NOMO-1 treated with DMSO at 0.1 percent for 48 hours (cell line): ENCODE measurements around the gene LDLRAP1.
"Not testable (repeated sequence)": the region's sequence is repeated elsewhere in the genome, so short reads cannot be mapped to it uniquely, and the experiment has no call there.

Source experiments
- DNase-seq: peaks from one replicate; lab custom pipeline; 2025; ENCODE audit not compliant: unreplicated experiment; lab: John Stamatoyannopoulos, UW

Gene LDLRAP1, protein sequence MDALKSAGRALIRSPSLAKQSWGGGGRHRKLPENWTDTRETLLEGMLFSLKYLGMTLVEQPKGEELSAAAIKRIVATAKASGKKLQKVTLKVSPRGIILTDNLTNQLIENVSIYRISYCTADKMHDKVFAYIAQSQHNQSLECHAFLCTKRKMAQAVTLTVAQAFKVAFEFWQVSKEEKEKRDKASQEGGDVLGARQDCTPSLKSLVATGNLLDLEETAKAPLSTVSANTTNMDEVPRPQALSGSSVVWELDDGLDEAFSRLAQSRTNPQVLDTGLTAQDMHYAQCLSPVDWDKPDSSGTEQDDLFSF

DNA sequence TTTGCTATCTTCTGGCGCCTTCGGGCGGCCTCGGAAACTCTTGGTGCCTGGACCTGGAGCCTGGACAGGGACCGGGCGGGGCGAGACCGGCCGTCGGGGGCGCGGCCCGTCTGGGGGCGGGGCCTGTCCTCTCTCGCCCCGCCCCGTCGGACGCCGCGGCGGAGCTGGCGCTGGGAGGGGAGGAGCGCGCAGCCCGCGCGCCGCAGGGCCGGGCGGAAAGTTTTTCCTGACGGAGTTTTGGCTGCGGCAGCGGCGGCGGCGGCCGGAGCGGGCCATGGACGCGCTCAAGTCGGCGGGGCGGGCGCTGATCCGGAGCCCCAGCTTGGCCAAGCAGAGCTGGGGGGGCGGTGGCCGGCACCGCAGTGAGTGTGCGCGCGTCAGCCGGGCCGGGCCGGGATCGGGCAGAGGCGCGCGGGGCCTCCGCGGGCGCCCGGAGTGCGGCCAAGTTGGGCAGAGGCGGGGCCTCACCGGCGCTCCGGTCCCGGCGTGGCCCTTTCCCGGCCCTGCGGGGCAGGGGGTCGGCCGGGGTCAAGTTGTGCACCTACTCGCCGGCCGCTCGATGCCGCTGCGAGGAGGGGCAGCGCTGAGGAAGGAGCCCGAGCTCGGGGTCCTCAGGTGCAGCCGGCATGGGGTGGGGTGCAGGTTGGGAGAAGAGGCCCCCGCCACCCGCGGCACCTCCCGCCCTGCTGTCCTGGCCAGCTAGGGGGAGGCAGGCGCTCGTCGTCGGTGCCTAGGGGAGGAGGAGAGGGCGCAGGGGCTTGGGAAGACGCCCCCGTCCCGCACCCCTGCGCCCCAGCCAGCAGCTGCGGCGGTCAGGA lies at the start of gene LDLRAP1:
TSS of gene LDLRAP1 (plus strand) at position 182 of the 818 bp plus-strand sequence. CDS start at position 275, 93 bp downstream.
- peak; percentile 53 for DNase-seq

DNA sequence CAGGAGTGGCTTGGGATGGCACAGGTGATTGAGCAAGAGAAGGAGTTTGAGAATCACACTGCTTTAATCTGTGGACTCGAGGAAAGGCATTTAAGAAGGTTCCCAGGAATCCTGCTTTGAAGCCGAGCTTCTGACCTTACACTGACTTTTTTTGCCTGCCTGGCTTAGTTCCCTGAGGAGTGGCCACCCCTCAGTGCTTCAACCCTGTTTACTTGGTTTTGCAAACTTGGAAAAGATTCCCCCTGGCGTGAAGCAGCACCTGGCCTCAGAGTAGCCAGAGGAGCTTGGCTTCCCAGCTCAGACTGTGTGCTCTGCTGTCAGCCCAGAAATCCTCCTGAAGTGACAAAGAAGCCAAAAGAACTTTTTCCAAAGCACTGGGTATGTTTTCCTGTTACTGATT lies 48.5 kb upstream of the LDLRAP1 start:
- no peak for DNase-seq

DNA sequence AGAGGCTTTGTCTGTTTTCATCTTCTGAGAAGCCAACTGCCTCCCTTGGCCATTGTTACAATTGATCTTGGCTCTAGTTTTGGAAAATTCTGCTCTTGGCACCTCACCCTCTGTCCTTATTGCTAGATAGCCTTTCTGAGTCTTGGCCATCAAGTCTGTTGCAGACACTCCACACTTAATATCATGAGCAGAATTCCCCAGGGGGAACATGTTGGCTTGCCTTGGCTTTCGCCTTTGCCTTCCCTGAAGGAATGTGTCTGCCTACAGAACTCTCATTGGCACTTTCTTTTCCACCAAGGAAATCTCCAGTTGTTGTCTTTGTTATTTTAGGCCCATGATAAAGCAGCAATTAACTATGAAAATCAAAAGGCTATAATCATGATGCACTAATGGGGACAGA lies 42.7 kb upstream of the LDLRAP1 start:
- no peak for DNase-seq

DNA sequence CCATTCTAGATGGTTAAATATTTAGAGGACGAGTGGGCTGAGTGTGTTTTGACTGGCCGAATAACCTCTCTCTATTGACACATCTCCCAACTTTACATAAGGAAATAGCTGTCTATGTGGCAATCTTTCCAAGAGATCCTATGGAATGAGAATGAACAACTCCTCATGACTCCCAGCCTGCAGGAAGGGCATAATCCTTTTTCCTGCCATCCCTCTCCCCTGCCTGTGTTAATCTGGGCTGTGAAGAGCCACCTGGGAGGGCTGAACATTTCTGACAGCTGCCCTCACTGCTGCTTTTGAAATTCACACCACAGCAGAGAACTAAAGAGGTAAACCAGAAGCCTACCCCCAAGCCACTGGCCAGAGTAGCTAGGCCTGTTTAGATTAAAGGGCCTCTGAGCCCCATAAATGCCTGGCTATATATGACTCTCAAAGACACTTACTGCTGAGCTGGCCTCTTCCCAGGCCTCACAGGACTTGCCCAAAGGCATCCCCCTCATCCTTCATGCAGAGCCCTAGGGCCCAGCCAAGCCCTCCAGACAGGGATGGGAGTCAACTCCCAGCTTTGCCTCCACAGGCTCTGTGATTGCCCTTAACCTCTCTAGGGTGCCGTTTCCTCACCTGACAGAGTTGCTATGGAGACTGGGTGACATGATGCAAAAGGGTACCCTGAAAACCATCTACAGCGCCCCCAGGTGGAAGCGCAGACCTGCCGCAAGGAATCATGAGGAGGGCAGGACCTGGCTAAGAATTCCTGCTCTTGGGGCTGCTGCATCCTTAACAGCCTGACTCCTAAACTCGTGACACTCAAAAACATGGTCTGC lies 42.0 kb upstream of the LDLRAP1 start:
- no peak for DNase-seq

DNA sequence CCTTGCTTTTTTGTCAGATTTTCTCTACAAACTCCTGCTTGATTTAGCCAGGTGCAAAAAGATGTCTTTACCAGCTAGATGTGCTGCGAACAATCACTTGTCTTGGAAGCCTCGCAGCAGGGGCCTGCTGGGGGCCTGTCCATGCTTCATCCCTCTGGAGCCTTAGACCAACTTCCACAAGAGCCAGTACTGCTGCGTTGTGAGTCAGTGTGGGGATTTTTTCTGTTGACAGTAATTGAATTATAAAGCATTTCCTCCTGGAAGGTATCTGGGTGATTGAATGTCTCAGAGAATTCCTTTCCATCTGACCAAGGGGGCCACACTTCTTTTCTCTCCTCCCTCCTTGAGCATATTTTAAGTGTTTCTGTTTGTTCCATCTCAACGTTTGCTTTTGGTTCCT lies 40.4 kb upstream of the LDLRAP1 start:
- no peak for DNase-seq

DNA sequence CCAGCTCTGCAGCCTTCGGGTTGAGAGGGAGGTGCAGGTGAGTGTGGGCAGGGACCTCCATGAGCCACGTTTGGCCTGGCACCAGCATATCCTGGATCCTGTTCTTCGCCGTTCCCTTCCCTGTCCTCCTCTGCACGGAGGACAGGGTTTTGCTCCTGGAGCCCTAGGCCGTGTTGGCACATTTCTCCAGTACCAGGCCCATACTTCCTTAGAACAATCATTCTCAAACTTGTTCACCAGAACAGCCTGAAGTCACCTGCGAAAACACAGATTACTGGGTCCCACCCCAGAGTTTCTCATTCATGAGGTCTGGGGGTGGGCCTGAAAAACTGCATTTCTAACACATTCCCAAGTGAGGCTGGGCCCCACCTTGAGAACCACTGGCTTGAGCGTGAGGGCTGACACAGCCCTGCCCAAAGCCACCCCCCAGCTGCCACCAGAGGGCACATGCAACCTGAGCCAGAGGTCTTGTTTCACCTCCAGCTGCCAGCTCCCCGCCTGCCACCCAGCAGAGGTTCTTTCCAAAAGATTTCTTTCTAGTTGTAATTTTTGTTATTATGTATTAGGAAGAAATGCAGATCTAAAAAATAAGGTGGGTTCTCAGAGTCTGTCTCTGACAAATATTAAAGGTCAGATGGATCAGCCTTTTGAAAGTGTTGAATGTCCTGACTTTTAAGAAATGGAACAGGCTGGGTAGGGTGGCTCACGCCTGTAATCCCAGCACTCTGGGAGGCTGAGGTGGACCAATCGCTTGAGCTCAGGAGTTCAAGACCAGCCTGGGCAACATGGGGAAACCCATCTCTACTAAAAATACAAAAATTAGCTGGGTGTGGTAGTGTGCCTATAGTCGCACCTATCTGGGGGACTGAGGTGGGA lies 39.6 kb upstream of the LDLRAP1 start:
- DNase-seq = no peak

DNA sequence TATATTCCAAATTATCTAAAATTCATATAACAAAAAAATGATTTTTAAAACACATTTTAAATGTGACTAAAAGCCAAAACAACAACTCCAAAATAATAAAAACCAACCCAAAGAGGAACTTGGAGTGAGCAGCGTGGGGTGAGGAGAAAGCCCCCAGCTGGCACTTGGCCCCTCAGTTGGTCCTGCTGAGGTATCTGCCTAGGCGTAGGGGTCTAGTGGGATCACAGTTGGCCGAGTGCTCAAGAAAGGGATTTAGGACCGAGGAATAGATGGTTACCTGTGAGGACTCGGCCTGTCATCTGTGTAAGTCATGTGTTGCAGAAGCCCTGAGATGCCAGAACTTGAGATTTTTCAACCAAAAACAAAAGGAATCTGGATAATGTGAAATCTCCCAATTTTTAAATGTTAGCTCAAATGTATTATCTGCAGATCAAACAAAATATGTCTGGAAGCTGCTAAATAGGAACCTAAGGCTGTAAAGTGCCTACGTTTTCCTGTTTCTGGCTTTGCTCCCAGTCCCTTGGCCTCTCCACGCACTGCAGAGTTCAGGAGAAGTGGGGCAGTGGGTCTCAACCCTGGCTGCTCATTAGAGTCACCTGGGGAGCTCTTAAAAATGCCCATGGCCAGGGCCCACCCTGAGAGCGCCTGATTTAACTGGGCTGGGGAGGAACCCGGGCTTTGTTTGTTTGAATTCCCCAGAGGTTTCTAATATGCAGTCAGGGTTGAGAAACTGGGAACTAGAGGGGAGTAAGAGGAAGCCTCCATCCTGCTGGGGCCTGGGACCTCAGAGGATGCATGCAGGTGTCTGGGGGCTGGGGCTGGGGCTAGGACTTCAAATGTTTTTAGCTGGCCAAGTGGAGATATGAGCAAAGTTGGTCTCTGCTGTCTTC lies 38.5 kb upstream of the LDLRAP1 start:
- DNase-seq = no peak

DNA sequence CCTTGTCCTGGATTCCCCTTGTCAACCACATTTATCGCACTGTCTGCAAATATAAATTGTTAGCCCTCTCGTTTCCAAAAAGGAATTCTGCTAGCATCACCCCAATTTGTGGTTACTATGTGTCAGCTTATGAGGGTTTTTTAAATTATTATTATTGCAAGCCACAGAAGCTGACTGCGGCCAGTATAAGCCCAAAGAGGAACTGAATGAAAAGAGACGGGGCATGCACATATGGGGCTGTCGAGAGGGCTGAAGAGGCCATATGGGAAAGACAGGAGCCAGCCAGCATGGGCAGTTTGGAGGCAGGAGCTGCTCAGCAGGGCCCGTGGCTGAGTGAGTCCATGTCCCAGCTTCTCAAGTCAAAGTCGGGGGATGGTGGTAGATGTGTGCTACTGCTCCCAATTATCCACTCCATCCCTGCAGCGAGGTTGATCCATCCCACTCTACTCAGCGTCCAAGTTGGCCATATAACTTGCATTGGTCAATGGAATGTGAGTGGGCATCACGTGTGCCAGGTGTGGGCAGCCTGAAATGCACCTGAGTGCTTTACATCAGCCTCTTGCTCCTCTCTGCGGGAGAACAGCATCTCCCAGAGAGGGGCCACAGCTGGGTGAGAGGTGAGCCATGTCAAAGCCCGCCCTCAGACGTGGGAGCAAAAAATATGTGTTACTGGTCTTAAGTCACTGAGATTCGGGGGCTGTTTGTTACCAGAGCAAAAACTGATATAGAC lies 37.6 kb upstream of the LDLRAP1 start:
- DNase-seq = peak; percentile 71

DNA sequence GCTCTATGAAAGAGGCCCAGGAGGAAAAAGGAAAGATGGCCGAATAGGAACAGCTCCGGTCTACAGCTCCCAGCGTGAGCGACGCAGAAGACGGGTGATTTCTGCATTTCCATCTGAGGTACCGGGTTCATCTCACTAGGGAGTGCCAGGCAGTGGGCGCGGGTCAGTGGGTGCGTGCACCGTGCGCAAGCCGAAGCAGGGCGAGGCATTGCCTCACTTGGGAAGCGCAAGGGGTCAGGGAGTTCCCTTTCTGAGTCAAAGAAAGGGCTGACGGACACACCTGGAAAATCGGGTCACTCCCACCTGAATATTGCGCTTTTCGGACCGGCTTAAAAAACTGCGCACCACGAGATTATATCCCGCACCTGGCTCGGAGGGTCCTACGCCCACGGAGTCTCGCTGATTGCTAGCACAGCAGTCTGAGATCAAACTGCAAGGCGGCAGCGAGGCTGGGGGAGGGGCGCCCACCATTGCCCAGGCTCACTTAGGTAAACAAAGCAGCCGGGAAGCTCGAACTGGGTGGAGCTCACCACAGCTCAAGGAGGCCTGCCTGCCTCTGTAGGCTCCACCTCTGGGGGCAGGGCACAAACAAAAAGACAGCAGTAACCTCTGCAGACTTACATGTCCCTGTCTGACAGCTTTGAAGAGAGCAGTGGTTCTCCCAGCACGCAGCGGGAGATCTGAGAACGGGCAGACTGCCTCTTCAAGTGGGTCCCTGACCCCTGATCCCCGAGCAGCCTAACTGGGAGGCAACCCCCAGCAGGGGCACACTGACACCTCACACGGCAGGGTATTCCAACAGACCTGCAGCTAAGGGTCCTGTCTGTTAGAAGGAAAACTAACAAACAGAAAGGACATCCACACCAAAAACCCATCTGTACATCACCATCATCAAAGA lies 36.6 kb upstream of the LDLRAP1 start:
- not testable (repeated sequence) for DNase-seq

DNA sequence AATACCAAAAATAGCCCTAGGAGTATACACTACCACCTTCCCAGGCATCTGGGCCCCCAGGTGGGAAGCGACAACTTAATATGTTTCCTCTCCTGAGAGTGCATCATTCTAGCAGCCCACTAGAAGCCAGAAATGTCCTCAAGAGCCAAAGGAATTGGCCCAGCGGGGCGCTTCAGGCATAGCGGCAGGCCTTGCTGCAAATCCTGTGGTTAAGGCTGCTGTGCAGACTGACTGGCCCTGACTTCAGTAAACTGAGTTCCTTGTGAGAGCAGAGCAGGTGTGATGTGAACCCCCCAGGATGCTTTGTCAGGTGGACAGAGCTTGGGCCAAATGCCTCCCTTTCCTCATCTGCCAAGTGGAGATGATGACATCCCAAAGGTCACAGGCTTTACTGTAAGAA lies 29.7 kb upstream of the LDLRAP1 start:
- DNase-seq = no peak

DNA sequence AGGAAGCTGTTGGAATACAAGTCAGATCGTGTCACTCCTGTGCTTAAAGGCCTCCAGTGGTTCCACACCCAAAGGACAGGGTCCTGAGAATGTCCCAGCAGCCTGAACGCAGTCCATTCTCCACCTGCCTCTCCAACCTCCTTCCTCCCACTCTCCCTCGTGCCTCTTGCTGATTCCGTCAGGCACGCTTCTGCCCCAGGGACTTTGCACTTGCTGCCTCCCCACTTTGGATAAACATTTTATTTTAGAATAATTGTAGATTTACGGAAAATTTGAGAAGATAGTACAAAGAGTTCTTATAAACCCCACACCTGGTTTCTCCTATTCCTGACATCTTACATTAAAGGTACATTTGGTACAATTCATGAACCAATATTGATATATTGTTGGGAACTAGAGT lies 28.4 kb upstream of the LDLRAP1 start:
- no peak for DNase-seq

DNA sequence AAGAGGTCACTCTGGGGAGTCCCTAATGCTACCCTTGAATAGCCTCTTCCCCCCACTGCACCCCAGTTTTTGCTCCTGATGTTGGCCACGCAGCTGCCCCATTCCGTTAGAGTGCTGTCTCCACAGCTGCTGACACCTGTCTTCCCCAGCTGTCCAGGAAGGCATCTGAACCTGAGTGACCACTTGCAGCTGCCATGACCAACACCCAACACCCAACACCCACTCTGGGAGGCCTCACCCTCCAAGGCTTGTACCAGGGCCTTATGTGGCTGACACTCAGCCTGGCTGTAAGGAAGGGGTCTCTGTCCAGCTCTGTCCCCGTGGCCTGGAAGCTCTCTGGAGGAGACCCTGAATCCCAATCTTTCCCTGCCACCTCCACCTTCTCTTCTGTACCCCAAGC lies 26.7 kb upstream of the LDLRAP1 start:
- no peak for DNase-seq

DNA sequence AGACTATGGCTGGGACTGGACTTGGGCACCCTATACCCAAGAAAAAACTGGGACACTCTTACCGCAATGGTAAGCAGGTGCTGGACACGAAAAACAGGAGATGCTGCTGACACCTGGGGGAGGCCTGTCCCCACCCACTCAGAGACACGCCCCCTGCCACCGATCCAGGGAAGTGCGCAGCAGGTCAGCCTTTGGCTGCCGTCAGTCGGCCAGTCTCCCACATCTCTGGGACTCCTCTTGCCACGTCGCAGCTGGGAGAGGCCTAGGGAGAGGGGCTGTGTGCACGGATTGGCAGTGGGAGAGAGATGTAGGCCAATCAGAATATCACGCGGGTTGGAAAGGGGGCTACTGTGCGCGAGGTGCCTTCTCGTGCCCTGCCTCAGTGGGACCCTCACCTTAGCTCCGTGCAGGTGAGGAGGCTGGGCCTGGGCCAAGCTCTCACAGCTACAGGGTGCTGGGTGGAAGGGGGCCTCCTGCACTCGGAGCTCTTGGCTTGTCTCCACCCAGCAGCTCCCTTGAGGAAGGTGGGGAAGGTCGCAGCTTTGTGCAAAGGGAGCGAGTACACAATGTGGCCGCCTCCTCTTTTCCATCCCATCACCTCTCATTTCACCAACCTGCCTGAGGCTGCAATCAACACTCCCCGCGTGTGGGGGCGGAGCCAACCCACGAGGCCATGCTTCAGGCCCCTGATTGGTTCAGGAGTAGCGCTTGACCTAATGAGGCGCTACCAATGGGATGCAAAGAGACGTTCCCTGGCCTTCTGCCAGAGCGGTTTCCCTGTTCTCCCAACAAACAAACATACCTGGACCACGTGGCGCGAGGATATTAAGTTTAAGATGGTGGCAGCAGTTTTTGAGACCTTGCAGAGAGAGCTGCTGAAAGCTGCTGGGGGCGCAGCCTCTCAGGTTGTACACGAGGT lies 25.7 kb upstream of the LDLRAP1 start:
- DNase-seq = no peak

DNA sequence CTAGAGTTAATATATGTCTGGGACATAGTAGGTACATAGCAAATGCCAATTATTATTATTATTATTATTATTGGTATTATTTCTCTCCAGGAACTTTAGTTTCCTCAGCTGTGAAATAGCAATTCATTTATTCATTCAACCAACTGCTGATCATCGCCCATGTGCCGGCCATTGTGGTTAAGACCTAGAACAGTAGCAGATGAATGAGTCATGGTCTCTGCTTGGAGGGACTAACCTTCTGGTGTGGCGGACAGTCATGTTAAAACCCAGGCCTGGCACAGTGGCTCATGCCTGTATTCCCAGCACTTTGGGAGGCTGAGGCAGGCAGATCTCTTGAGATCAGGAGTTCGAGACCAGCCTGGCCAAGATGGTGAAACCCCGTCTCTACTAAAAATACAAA lies 23.8 kb upstream of the LDLRAP1 start:
- no peak for DNase-seq

DNA sequence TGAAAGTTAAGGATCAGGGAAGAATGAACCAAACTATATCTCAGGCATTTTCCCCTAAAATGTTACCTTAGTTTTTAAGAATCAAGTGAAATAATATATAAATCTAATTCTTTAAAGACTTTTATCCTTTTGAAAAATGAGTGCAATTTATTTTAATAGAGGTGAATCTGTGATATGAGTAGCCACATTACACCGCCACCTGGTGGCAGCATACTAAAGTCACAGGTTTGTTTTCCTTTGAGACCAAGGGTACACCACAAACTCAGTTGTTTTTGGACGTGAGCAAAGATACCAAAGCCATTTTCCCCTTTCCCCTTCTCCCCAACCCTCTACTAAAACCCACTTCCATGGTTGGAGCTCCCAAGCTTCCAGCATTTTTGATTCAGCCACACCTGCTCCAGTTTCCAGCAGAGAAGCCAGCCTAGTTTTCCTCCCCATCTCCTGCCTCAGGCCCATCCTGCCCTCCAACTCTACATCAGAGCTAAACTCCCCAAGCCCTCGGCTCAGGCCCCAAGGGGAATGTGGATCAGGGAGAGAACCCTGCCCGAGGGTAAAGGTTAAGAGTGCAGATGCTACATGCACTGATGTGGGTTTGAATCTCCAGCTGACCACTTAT lies 22.9 kb upstream of the LDLRAP1 start:
- DNase-seq = peak; percentile 45

DNA sequence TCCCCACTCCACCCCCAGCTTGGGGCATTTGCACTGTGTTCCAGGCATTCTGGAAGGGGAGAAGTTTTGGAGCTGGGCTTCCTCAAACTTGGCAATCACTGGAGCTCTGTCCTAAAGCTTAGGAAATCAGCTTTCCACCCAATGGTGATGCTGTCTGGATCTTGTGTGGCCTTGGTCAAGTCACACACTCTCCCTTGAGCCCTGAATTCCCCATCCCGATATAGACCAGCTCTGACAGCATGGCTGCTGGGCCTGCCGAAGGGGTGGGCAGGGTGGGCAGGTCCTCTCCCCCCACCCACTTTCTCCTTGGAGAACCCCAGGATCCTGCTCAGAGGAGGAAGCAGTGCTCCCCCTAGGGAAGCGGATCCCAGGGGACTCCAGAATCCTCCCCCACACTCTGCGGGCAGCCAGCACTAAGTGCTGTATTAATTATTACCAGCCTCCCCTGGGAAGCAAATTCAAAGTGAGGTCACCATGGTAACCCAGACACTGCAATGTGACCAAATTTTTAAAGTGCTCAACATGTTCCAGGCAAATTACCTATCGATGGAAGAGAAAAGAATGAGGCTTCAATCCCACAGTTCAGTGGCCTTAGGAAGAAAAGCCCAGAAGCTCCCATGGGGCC lies 21.3 kb upstream of the LDLRAP1 start:
- no peak for DNase-seq
